H1 (cell line): Measurements from ENCODE around the gene GRK5. TPM values are rescaled to one million over a fixed set of nuclear protein-coding genes. Genes with fewer than 3 reads are reported as not detected.

Experiments used
- CEBPB ChIP-seq: IDR thresholded peaks from 2 replicates; pipeline ENCODE4 v1.6.1; 2012; ENCODE audit warnings: low read depth, low read length
- YY1 ChIP-seq: IDR thresholded peaks from 2 replicates; pipeline ENCODE4 v1.6.1; 2011; ENCODE audit warnings: low read depth, mild to moderate bottlenecking, low read length
- polyA plus RNA-seq, 7 experiments: library from polyadenylated mRNA; depleted of rRNA in 3 of 7; stranded (reverse) in 5 of 7; unstranded in 2 of 7; fragments of >200 nt in 5 of 7; fragments of 200-250 nt in 2 of 7; gene quantifications; 1 replicate in 5 of 7; 2 replicates in 1 of 7; 4 replicates in 1 of 7; pipeline versions ENCODE4 v1.2.1 to v1.2.3, GENCODE V29; 2011 to 2013; ENCODE audit warnings: missing spikeins in 2 of 7, mixed read lengths in 2 of 7
- total RNA-seq: library from RNA; stranded (reverse); fragmentation: NEBNext Ultra II Directional; extraction: Animal tissue kit (Norgen Biotek cat#: 25700); gene quantifications from 2 replicates; pipeline ENCODE4 v1.2.1, GENCODE V29; 2021

The GRK5 gene
- total and polyA plus RNA-seq, 2 of the 8 experiments (the other 6 are each of a cell fraction or from before 2014, with no cell fraction given) = 0.54 to 2.5 TPM

GRCh38 chr10:119397416-119397815, 190.0 kb downstream of the GRK5 start (continued):
- TF ChIP-seq CEBPB (no peak), YY1 (no peak)
